Gastrocnemius medialis (tissue), 4 donors: ENCODE measurements around the gene NELL2.

Source experiments
- CTCF ChIP-seq, 5 experiments: fragments of 450-650 bp in 3 of 5; fragments of 200-600 bp in 2 of 5; sonication (generic) in 2 of 5; IDR thresholded peaks in 4 of 5; conservative IDR thresholded peaks in 1 of 5; 1 replicate in 4 of 5; 2 replicates in 1 of 5; pipeline ENCODE4 v1.5.1; 2016 to 2019; ENCODE audit warnings: antibody characterized with exemption in 5 of 5, mild to moderate bottlenecking in 3 of 5, moderate library complexity in 3 of 5
- POLR2A ChIP-seq, 2 donors: fragments of 450-650 bp; IDR thresholded peaks; one replicate each; pipeline ENCODE4 v1.6.1; 2017; ENCODE audit warnings: antibody characterized with exemption in 2 of 2, mild to moderate bottlenecking in 2 of 2, moderate library complexity in 2 of 2

GRCh38 chr12:44778863-44779262 lies 97.3 kb downstream of the NELL2 start:
- TF ChIP-seq POLR2A (IDR thresholded peaks at IDR 0.05) (no peak), CTCF (IDR thresholded peaks at IDR 0.05 in 4 of 5, conservative IDR thresholded peaks at IDR 0.05 in 1 of 5) (no peak)
